G401.6 (cell line): Measurements from ENCODE around the gene NEXN.

ENCODE experiments used
- FAIRE-seq: peaks from 2 replicates; lab custom pipeline; 2012; peaks lifted over from hg19 to GRCh38; lab: Jason Lieb, UNC

Gene NEXN

DNA sequence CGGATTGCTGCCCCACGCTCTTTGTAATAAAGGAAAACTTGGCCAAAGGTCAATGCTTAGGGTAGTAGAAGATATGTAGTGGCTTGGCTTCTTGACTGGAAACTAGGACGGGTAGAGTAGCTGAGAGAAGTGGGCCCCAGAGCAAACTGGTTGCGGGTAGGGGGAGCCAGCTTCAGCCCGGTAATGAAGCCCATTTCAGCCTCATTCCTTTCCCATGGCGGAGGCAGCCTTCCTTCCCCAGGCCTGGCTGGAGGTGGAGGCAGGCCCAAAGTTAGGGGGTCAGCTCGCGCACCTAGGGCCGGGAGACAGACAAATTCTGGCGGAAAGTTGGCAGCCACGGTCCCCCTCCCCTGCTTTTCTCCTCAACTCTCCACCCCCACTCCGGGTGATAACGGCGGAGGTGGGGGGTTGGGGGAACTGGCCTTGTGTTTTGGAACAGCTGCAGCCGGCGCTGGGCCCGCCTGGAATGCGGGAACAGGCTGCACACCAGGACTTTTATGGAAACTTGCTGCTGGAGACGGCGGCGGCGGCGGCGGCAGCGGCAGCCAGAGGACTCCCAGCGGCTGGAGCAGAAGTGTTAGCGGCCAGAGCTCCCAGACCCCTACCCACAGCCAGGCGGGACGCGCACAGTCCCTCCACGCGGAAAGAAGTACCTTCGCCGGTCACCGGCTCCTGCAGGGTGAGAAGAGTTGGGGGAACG, at the start of gene NEXN:
Gene NEXN, plus strand, starts transcription at position 544 of the 700 bp plus-strand sequence. CDS start 27,483 bp downstream, outside the sequence.
- peak; percentile 15 for FAIRE-seq

DNA sequence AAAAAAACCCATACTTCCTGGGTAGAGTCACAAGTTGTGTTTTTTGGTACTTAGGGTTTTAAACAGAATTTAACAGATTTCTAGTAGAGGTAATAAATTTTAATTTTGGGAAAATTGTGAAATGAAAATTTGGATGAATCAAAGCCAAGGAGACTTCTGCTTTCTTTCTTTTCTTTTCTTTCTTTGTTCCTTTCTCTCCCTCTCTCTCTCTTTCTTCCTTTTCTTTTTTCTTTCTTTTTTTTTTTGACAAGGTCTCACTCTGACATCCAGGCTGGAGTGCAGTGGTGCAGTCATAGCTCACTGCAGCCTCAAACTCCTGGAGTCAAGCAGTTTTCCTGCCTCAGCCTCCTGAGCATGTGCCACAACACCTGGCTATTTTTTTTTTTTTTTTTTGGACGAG, 46.9 kb upstream of the NEXN start:
- FAIRE-seq, result no peak

DNA sequence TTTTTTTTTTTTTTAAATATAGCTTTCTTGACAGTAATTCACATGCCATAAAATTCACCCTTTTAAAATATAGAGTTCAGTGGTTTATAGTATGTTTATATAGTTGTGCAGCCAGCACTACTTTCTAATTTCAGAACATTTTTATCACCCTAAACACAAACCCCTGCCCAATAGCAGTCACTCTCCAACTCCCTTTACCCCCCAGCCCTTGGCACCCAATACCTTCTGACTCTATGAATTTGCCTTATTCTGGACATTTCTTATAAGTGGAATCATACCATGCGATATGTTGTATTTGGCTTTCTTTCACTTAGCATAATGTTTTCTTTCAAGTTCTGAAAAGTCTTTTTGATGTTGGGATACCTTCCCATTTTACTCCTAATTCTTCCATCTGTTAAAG, 42.5 kb upstream of the NEXN start:
- no peak for FAIRE-seq

DNA sequence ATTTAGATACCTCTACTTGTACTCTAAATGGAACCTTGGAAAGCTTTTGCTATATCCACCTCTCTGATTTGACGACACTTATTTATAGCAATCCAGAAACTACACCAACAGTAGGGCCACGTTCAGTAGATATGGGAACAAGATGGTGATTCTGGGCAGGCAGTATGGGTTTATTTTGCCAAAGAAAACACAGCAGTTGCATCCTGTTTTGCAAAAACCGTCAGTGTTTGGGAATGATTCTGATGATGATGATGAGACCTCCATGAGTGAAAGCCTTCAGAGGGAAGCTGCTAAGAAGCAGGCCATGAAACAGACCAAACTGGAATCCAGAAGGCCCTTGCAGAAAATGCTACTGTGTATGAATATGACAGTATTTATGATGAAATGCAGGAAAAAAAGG, 41.5 kb upstream of the NEXN start:
- no peak for FAIRE-seq

DNA sequence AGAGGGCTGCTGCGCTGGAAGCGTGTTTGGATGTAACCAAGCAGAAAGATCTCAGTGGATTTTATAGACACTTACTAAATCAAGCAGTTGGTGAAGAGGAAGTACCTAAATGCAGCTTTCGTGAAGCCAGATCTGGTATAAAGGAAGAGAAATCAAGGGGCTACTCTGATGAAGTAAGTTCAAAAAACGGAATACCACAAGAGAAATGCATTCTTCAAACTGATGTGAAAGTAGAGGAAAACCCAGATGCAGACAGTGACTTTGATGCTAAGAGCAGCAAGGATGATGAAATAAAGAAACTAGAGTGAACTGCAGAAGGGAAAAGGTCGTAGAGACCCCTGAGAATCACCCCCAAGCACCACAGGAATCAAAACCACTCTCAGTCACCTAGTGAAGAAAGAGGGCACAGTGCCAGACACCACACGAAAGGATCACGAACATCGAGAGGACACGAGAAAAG, 40.8 kb upstream of the NEXN start:
- FAIRE-seq, result no peak

DNA sequence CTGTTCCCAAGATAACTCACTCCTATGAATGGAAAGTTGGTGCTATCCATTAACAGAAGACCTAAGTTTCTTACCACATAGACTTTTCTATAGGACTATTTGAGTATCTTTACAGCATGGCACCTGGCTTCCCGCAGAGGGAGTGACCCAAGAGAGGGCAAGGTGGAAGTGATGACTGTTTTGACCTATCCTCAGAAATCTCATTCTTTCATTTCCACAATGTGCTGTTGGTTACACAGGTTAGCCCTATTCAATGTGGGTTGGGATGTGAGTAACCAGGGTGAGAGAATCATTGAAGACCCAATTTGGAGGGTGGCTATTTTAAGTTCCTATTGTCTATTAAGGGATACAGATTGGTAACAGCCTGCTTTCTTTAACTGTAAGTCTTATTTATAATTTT, 38.3 kb upstream of the NEXN start:
- FAIRE-seq, result no peak

DNA sequence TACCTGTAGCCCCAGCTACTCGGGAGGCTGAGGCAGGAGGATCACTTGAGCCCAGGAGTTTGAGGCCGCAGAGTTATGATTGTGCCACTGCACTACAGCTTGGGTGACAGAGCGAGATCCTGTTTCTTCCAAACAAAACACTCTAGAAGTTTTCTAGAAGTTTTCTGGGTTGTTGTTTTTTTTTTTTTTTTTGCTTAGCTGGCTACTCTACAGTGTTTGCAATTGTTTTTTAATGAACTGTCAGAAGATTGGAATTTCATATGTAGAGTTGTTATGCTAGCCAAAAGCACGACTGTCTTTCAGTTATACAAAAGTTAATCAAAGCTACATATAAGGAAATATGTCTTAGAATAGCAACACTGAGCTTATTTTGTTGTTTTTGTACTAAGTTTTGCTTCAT, 30.9 kb upstream of the NEXN start:
- no peak for FAIRE-seq

DNA sequence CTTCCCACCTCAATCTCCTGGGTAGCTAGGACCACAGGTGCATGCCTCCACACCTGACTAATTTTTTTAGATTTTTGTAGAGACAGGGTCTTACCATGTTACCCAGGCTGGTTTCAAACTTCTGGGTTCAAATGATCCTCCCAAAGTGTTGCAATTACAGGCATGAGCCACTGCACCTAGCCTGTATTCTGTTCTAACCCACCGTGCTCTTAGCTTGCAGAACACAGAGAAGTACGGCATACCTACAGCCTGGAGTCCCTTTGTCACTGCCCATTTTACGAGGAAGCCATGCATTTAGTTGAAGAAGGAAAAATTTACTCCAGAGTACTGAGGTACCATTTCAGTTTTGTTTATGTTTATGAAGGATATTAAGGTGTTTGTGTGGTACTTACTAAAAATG, 29.7 kb upstream of the NEXN start:
- FAIRE-seq, result no peak

DNA sequence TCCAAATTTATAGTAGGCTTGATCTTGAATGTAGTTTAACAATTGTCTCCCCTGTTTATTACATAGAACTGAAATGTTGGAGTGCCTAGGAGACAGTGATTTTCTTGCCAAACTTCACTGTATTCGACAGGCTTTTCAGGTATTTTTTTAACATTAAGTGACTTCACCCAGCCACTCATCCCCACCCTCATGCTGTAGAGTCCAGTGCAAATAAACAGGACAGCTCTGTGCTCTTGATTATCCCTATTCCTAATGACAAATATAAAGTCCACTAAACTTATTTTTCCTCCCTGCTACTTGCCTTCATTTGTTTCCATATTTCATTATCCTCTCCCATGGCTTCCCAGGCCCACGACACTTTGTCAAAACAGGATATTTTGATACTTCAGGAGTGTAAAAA, 29.2 kb upstream of the NEXN start:
- FAIRE-seq, result no peak

DNA sequence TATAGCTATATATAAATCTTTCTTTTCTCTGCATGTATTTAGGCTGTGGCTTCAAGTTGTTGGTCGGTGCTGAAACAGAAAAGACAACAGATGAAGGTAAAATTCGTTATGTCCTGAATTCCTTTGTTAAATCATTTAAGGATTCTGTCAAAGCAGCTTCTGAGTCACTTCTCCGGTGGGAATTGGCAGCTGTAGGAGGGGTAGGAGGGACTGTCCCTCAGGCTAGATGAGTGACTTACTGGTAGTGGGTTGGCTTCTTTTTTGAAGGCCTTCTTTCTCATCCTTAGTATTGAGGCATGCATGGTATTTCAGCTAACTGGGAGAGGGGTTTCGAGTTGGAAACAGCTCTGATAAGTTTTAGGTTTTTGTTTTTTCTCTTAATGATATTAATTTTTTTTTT, 22.1 kb upstream of the NEXN start:
- FAIRE-seq, result no peak

DNA sequence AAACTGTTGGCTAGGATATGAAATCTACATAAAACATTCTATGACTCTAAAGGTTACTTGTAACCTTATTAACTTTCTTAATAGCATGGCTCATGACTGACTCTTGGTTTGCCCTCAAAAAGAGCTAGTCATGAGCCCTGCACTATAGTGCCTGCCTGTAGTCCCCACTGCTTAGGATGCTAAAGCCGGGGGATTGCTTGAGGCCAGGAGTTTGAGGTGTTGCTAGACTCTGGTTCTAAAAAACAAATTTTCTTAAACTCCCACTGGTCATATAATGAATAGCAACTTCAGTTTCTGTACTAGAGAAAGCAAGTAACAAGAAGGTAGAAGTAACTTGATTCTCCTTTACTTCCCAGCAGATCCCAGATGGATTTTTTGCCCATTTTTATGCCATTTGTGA, 15.8 kb upstream of the NEXN start:
- no peak for FAIRE-seq

DNA sequence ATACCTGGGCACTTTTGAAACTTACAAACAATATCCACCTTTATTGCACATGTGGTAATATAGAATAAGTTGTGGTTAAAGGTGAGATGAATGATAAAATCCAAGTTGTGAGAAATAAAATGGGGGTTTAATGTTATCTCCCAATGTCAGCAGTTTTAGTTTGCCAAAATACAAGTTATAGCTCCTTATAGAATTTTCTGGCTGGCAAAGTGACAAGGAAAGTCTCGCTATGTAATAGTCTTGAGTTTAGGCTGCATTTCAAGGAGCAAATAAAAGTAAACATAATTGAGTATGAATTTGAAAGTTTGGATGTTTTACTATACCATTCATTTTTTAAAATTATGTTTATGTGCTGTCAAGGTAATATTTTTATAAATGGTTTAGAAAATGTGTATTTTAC, 15.0 kb upstream of the NEXN start:
- no peak for FAIRE-seq

DNA sequence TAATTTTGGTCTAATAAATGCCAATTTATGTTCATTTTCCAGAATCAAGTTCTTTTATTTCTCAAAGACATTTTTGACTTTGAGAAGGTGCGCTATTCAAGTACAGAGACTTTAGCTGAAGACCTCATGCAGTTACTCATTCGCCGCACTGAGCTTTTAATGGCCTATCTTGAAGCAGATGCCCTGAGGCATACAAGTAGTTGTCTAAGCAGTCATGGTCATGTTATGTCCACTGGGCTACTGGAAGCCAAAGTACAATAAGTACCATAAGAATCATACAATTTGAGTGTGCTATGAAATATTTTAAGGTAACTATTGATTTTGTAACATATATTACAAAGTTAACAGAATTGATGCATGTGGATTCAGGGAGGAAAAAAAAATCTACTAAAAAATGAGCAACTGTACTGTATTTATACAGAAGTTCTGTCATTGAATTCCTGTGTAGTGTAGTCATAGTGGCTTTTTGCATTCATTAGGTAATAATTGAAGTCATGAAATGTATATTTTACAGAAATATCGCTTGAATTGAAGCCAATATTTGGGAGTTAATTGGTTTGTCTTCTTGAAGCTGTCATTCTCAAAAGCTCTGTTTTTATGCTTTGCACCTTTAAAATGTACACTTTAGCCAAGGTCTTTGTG, 13.5 kb upstream of the NEXN start:
- no peak for FAIRE-seq

DNA sequence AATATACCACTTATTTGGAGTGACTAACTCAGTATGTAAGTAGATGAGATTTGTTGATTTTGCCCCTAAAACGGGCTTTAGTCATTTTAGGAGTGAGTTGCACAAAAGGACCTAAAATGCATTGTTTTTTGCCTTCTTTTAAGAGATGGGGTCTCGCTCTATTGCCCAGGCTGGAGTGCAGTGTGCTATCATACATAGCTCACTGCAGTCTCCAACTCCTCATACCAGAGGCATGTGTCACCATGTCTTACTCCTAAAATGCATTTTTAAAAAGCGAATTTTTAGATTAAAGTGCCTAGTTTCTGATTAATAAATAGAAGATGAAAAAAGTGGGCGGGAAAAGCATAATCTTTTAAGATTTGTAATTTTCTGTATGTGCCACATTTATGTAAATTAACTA, 11.5 kb upstream of the NEXN start:
- no peak for FAIRE-seq

DNA sequence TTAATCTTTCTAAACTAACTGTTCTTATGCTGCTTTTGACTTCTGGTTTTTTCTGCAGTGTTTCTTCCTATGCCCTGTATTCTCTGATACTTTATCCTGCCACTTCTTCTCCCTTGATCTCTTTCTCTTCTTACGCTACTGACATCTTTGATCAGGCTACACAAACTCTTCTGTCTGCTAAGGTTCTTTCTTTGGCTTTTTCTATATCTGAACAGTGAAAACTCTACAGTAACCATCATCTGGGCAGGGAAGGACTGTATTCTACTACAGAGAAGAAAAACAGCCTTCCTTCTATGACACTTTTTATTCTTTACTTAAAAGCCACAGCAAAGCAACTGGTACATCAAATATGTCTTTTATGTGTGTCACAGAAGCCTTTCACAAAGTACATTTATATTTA, 7.4 kb upstream of the NEXN start:
- no peak for FAIRE-seq

DNA sequence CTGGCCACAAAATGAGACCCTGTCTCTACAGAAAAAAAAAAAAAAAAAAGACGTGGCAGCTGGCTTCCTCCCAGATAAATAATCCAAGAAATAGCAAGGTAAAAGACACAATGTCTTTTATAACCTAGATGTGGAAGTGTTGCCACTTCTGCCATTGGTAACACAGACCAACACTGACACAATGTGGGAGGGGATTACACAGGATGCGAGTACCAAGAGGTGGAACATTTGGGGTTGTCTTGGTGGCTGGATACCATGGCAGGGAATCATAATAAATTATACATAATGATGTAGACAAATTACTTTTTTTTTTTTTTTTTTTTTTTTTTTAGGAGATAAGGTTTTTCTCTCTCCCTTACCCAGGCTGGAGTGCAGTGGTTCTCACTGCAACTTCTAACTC, 6.0 kb upstream of the NEXN start:
- FAIRE-seq, result no peak

DNA sequence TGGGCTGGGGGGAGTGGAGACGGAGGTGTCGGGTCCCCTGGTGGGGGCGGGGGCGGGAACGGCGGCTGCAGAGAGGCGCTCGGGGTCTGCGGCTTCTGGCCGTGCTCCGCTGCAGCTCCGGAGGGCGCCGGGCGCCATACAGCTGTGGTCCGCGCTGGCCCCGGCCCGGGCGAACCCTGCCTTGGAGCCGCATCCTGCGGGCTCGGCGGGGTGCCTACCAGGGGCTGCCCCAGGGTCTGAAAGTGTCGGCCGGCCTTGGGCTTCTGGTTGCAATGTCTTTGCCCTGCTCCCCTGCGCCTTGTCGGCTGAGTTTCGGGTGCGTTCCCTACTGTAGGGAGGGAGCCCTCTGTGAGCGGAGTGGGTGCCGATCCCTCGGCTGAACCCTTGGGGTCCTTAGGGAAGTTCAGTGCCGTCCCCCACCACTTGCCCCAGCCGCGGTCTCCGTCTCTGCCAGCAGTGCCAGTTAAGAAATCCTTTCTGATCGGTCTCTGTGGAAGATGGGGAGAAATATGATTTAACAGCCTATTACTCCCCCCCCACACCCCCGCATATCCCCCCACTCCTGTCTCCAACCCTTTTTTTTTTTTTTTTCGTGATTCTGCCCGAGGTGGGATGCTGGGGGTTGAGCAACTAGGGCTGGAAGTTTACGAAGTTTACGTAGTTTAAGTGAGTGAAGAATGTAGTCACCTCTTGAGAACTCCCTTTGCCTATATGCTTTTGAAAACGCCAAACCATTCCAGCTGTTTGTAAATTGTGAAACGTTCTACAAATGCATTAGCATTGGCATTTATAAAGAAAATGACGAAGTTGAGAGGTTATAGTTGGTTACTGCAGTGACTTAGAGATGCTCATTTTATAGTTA, 588 bp downstream of the NEXN start:
- peak; percentile 90 for FAIRE-seq

DNA sequence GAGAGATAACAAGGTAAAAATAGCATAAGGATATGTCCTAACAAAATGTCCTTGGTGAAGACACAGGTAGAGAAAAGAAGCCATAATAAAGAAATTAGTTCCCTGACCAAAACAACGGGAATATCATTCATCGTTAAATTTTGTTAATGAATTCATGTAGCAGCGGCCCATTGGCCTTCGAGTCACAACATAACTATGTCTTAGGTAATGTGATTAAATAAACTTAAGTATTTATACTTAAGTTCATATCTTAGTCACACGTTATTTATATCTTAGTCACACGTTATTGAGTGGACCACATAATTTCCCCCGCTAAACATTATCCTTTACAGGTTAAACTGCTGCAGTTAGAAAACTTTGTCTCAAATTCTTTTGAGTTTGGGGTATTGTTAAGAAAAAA, 1.2 kb downstream of the NEXN start:
- no peak for FAIRE-seq

DNA sequence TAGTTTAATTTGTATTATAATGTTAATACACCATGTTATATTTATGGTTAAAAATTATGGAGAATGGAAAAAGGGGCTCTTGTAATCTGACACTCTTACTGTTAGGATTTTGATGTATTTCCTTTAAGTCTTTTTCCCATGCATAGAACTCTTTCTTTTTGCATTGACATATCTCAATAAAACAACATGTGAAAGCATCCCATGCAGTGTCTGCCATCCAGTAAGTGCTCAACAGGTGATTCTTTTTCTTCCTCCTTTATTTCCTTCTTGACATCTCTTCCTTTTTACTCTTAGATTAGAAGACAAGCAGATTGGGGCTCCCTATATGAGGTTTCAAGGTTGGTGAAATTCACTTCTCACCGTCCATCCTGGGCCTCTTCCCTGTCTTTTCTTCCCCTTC, 2.8 kb downstream of the NEXN start:
- peak; percentile 45 for FAIRE-seq

DNA sequence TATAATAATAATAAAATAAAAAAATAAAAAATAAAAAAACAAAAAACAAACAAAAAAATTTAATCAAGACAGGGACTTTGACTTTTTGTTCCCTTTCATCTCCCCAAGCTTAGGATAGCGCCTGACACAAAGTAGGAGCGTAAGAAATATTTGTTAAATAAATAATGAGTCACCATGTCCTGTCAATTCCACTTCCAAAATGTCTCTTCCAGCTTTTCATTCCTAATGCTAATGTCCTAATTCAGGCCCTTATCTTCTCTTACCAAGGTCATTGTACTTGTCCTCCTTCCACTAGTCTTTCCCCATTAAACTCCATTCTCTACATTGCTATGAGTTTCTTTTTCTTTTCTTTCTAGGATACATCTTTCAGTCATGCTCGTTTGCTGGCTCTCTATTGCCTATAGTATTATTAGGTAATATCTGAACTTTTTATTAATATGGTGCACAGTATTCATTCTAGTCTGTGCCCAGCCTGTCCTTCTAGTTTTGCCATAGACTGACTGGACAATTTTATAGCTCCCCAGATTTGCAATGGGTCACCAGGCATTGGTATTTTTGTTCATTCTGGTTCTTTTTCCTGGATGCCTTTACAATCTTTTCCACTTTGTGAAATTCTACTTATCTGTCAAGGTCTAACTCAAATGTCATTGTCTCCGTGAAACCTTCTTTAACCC, 11.4 kb downstream of the NEXN start:
- FAIRE-seq, result no peak

DNA sequence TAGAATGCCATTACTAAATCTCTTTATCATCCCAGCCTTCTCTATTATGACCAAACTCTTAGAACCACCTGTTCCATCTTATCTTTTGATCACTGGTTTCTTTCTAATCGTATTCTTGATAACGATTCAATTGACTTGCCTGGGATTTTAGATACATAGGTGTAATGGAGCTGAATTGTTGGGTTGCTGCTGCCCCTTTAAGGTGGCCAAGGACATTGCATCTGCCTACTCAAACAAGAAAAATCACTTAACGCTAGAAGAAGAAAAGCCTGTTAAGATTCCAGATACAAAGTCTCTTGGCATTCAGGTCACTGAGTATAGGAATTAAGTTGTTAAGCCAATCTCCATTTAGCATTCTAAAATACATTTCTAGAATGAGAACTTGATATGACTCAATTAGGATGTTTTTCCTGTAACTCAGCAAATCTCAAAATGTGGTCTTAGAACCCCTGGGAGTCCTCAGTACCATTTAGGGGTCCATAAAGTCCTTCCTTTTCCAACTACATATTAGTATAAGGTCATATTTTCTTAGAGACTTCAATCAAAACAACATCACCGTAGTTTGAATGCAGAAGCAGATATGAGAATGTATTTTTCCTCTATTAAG, 12.4 kb downstream of the NEXN start:
- FAIRE-seq, result peak; percentile 93

DNA sequence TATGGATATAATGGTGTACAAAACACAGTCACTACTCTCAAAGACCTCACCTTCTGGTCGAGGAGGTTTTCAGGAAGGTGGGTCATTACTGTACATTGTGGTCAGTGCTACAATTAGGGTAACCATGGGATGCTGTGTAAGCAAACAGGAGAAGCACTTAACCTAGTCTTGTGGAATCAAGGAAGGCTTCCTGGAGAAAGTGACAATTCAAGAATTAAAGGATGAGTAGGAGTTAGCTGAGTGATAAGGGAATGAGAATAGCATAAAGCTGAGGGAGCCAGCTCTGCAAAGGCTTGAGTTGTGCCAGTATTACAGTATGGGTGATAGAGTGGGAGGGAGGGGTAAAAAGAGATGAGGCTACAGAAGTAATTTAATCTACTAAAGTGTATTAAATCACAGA, 17.2 kb downstream of the NEXN start:
- FAIRE-seq, result no peak
